ENCODE measurements around the gene SAMD1. TPM values are rescaled to one million over a fixed set of nuclear protein-coding genes. Genes with fewer than 3 reads are reported as not detected.
"Not testable (repeated sequence)": the region's sequence is repeated elsewhere in the genome, so short reads cannot be mapped to it uniquely, and the experiment has no call there.

The SAMD1 gene
- total RNA-seq, 4 donors from 2014 or later, result 8.6 to 22.5 (median 10.8) TPM

DNA sequence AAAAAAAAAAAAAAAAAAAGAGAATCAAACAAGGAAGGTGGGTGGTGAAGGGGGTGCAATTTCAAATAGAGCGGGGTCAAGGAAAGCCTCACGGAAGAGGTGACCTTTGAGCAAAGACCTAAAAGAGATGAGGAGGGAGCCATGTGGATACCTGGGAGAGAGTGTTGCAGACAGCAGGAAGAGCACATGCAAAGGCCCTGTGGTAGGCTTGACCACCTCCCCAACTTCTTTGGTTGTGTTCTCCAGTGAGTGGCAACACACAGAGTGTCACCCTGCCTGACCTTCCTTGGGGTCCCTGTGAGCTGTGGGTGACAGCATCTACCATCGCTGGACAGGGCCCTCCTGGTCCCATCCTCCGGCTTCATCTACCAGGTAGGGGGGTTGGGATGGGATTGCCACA is 40.0 kb downstream of the SAMD1 start:
- no peak for TF ChIP-seq CTCF (IDR thresholded peaks at IDR 0.05)
- DNase-seq (ENCODE audit: low spot score) (no peak), ATAC-seq (ENCODE audit: low FRiP score) (no peak)

- TF ChIP-seq CTCF (IDR thresholded peaks at IDR 0.05), result no peak
- ATAC-seq (ENCODE audit: low FRiP score) (no peak), DNase-seq (ENCODE audit: low spot score) (peak; percentile 45)
These were observed 42.0 kb downstream of the SAMD1 start for GRCh38 chr19:14048443-14049153.

DNA sequence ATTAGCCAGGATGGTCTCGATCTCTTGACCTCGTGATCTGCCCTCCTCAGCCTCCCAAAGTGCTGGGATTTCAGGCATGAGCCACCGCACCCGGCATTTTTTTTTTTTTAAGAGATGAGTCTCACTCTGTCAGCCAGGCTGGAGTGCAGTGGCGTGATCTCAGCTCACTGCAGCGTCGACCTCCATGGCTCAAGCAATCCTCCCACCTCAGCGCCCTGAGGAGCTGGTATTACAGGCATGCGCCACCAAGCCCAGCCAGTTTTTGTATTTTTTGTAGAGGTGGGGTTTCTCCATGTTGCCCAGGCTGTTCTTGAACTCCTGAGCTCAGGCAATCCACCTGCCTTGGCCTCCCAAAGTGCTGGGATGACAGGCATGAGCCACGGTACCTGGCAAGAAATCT is 42.7 kb downstream of the SAMD1 start:
- DNase-seq (ENCODE audit: low spot score); ATAC-seq (ENCODE audit: low FRiP score): not testable (repeated sequence)

DNA sequence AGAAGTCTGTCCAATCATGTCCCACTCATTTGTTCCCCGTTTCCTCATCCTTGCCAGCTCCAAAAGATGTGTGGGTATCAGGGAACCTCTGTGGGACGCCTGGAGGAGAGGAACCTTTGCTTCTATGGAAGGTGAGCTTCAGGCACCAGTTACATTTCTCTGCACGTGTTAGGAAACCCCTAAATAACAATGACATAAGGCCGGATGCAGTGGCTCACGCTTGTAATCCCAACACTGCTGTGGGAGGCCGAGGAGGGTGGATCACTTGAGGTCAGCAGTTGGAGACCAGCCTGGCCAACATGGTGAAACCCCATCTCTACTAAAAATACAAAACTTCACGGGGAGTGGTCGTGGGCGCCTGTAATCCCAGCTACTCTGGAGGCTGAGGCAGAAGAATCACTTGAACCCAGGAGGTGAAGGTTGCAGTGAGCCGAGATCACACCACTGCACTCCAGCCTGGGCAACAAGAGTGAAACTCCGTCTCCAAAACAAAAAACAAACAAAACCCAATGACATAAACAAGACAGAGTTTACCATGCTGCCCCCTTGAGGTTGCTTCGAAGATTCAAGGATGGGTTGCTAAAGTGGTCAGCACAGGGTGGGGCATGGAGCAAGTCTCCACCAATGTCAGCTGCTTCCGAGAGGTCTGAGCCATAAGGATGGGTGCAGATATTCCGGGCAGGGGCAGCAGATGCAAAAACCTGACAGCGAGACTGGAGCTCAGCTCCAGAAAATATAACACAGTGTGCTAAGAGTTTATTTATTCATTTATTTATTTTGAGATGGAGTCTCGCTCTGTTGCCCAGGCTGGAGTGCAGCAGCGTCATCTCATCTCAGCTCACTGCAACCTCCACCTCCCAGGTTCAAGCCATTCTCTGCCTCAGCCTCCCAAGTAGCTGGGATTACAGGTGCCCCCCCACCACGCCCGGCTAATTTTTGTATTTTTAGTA is 47.6 kb downstream of the SAMD1 start:
- peak in 1 of 3 donors; percentile 38 for TF ChIP-seq CTCF (IDR thresholded peaks at IDR 0.05)
- ATAC-seq (ENCODE audit: low FRiP score), result peak; percentile 75
- not testable (repeated sequence) for DNase-seq (ENCODE audit: low spot score)

DNA sequence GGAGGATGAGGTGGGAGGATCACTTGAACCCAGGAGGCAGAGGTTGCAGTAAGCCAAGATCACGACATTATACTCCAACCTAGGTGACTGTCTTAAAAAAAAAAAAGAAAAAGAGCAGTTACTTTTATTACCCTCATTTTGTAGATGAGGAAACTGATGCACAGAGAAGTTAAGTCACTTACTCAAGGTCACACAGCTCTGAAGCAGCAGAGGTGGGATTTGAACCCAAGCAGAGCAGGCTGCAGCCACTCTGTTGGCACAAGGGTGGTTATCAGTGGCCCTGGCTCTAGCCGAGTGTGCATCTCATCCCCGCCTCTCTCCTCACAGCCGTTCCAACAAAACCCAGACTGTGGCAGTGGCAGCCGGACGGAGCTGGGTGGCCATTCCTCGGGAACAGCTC is 51.4 kb downstream of the SAMD1 start:
- DNase-seq (ENCODE audit: low spot score) (no peak), ATAC-seq (ENCODE audit: low FRiP score) (no peak)
- no peak for TF ChIP-seq CTCF (IDR thresholded peaks at IDR 0.05)

Other genes starting within 250 kb of the SAMD1 start
- not detected for gene NANOS3, start 213.6 kb downstream of the SAMD1 start, total RNA-seq
- gene BRME1, start 184.6 kb downstream of the SAMD1 start, total RNA-seq, result under 1 TPM in 2 of 4 donors, not detected in 2; 0.46 to 0.95 TPM
- gene CC2D1A, start 184.6 kb downstream of the SAMD1 start, total RNA-seq, result 10 to 100 TPM; 12.3 to 24.9 (median 15.6) TPM
- gene PODNL1, start 152.3 kb downstream of the SAMD1 start, total RNA-seq, result not detected
- gene DCAF15, start 138.2 kb downstream of the SAMD1 start, total RNA-seq, result 10 to 100 TPM in 3 of 4 donors, 1 to 10 TPM in 1; 8.9 to 22.9 (median 11.9) TPM
- gene RFX1, start 84.4 kb downstream of the SAMD1 start, total RNA-seq, result 1 to 10 TPM; 2.8 to 7.6 (median 3.2) TPM
- not detected for gene RLN3, start 62.6 kb downstream of the SAMD1 start, total RNA-seq
- gene IL27RA, start 59.0 kb downstream of the SAMD1 start, total RNA-seq, result 10 to 100 TPM in 1 of 4 donors, 1 to 10 TPM in 3; 4.5 to 12.8 (median 6.3) TPM
- not detected for gene PALM3, start 28.7 kb downstream of the SAMD1 start, total RNA-seq
- 1 to 10 TPM in 3 of 4 donors, not detected in 1; 1.6 to 3.0 (median 2.8) TPM for gene MISP3, start 18.0 kb downstream of the SAMD1 start, total RNA-seq
- gene C19orf67, start 5.0 kb downstream of the SAMD1 start, total RNA-seq, result not detected
- 10 to 100 TPM; 31.5 to 56.1 (median 45.1) TPM for gene PRKACA, start 27.0 kb upstream of the SAMD1 start, total RNA-seq
- gene ASF1B, start 45.8 kb upstream of the SAMD1 start, total RNA-seq, result 1 to 10 TPM in 1 of 4 donors, under 1 TPM in 2, not detected in 1; 0.37 to 2.5 (median 0.95) TPM
- 10 to 100 TPM in 3 of 4 donors, 1 to 10 TPM in 1; 7.7 to 18.0 (median 13.9) TPM for gene ADGRL1, start 115.4 kb upstream of the SAMD1 start, total RNA-seq

All from omental fat pad (tissue), 4 donors.